Breast epithelium (tissue), 4 donors: ENCODE data around the gene SETD2. TPM values are rescaled to one million over a fixed set of nuclear protein-coding genes. Genes with fewer than 3 reads are reported as not detected.
"Not testable (repeated sequence)": the region's sequence is repeated elsewhere in the genome, so short reads cannot be mapped to it uniquely, and the experiment has no call there.

Source experiments
- DNase-seq, 2 donors: peaks; one replicate each; pipeline ENCODE4 v3.0.0-alpha.2; 2019; ENCODE audit warnings: low spot score in 2 of 2
- H3K27ac ChIP-seq, 2 donors: fragments of 200-600 bp; sonication (generic) in 1 of 2; one replicate each; pipeline ENCODE4 v1.5.1; 2016 to 2019; ENCODE audit warnings: mild to moderate bottlenecking in 1 of 2
- H3K27me3 ChIP-seq, 2 donors: fragments of 200-600 bp; sonication (generic) in 1 of 2; one replicate each; pipeline versions ENCODE4 v1.5.1 to v1.6.0; 2017 to 2019; ENCODE audit warnings: control low read depth in 1 of 2, mild to moderate bottlenecking in 1 of 2
- H3K36me3 ChIP-seq: fragments of 200-600 bp; one replicate; pipeline ENCODE4 v1.5.1; 2019
- H3K4me1 ChIP-seq, 2 donors: fragments of 200-600 bp; sonication (generic); one replicate each; pipeline ENCODE4 v1.5.1; 2016 to 2019; ENCODE audit warnings: control low read depth in 1 of 2
- H3K4me3 ChIP-seq, 3 donors: fragments of 200-600 bp; sonication (generic); 1 replicate in 2 of 3; 2 replicates in 1 of 3; pipeline ENCODE4 v1.5.1; 2016 to 2019; ENCODE audit warnings: mild to moderate bottlenecking in 3 of 3, moderate library complexity in 2 of 3
- H3K9me3 ChIP-seq, 2 donors: fragments of 200-600 bp; sonication (generic) in 1 of 2; one replicate each; pipeline ENCODE4 v1.5.1; 2016 to 2019; ENCODE audit warnings: control low read depth in 1 of 2
- CTCF ChIP-seq, 3 donors: fragments of 450-650 bp; IDR thresholded peaks; one replicate each; pipeline ENCODE4 v1.5.1; 2016 to 2017; ENCODE audit warnings: antibody characterized with exemption in 3 of 3, mild to moderate bottlenecking in 3 of 3, moderate library complexity in 3 of 3
- POLR2A ChIP-seq: fragments of 450-650 bp; IDR thresholded peaks from one replicate; pipeline ENCODE4 v1.6.1; 2016; ENCODE audit warnings: antibody characterized with exemption, mild to moderate bottlenecking, moderate library complexity
- POLR2AphosphoS5 ChIP-seq, 3 donors: sonication (generic); formaldehyde crosslinking; IDR thresholded peaks; one replicate each; pipeline ENCODE4 v1.6.1; 2017; ENCODE audit warnings: antibody characterized with exemption in 3 of 3
- intact Hi-C: fragments of 100-400 bp; cut with DNase I; formaldehyde crosslinking; loops from one replicate; pipeline ENCODE4 v1.15.1; 2023; ENCODE audit warnings: low total_unique reads
- total RNA-seq, 3 donors: library from RNA; depleted of rRNA; stranded (reverse); fragments of >200 nt; gene quantifications; one replicate each; pipeline ENCODE4 v1.1.0, GENCODE V29; 2016

Gene SETD2
- total RNA-seq, 3 donors from 2014 or later: 59.8 to 87.8 (median 74.4) TPM

- H3K27ac ChIP-seq: no peak overlapping the region
- DNase-seq: no peak
- intact Hi-C loops: no loop called here
- TF ChIP-seq CTCF (IDR thresholded peaks at IDR 0.05) (no peak), POLR2AphosphoS5 (IDR thresholded peaks at IDR 0.05) (no peak)
- no peak overlapping the region for H3K4me3 ChIP-seq
- no peaks in the 10 kb centered on the region for H3K9me3 ChIP-seq
- no peaks in the 10 kb centered on the region for H3K4me1 ChIP-seq
- H3K27me3 ChIP-seq: no peaks in the 10 kb centered on the region
- H3K36me3 ChIP-seq: peaks cover 4% of the 10 kb centered on the region
Measured at GRCh38 chr3:47047673-47048072, 116.2 kb downstream of the SETD2 start.

- no peak for TF ChIP-seq CTCF (IDR thresholded peaks at IDR 0.05)
- TF ChIP-seq POLR2A: no peak
- no peak for TF ChIP-seq POLR2AphosphoS5 (IDR thresholded peaks at IDR 0.05)
Measured at GRCh38 chr3:47047069-47047468, 116.8 kb downstream of the SETD2 start.

GRCh38 chr3:47042231-47042791 is 121.6 kb downstream of the SETD2 start:
- TF ChIP-seq POLR2A (no peak), POLR2AphosphoS5 (IDR thresholded peaks at IDR 0.05) (no peak), CTCF (IDR thresholded peaks at IDR 0.05) (no peak)
- intact Hi-C loops: no loop called here
- H3K27ac ChIP-seq: no peak overlapping the region
- H3K27me3 ChIP-seq: no peaks in the 10 kb centered on the region
- peaks cover 4% of the 10 kb centered on the region for H3K36me3 ChIP-seq
- DNase-seq: no peak
- H3K4me3 ChIP-seq: no peak overlapping the region
- H3K9me3 ChIP-seq: no peaks in the 10 kb centered on the region
- H3K4me1 ChIP-seq: no peaks in the 10 kb centered on the region

More at GRCh38 chr3:47047069-47047468, 116.8 kb downstream of the SETD2 start:
- Histone ChIP-seq H3K27me3 (no peaks in the 10 kb centered on the region), H3K36me3 (peaks cover 4% of the 10 kb centered on the region), H3K4me3 (no peak overlapping the region), H3K9me3 (no peaks in the 10 kb centered on the region), H3K4me1 (no peaks in the 10 kb centered on the region), H3K27ac (no peak overlapping the region)
- intact Hi-C loops: no loop called here
- no peak for DNase-seq

GRCh38 chr3:47041114-47041513 is 122.8 kb downstream of the SETD2 start:
- Histone ChIP-seq H3K4me1 (no peaks in the 10 kb centered on the region), H3K9me3 (no peaks in the 10 kb centered on the region), H3K4me3 (no peak overlapping the region), H3K27ac (no peak overlapping the region), H3K27me3 (no peaks in the 10 kb centered on the region), H3K36me3 (peaks cover 4% of the 10 kb centered on the region)
- TF ChIP-seq POLR2A: no peak
- no peak for TF ChIP-seq CTCF (IDR thresholded peaks at IDR 0.05)
- no peak for TF ChIP-seq POLR2AphosphoS5 (IDR thresholded peaks at IDR 0.05)
- intact Hi-C loops: no loop called here
- DNase-seq: no peak

- DNase-seq, H3K27me3 ChIP-seq, H3K36me3 ChIP-seq, H3K27ac ChIP-seq, intact Hi-C loops, H3K4me1 ChIP-seq, H3K9me3 ChIP-seq, H3K4me3 ChIP-seq: not testable (repeated sequence)
Measured at GRCh38 chr3:47037302-47037701, 126.6 kb downstream of the SETD2 start.

- TF ChIP-seq POLR2AphosphoS5 (IDR thresholded peaks at IDR 0.05) (no peak), CTCF (IDR thresholded peaks at IDR 0.05) (no peak), POLR2A (no peak)
- DNase-seq: no peak
- no peak overlapping the region for H3K27ac ChIP-seq
- H3K36me3 ChIP-seq: no peaks in the 10 kb centered on the region
- peaks cover 0 to 4% of the 10 kb centered on the region in 2 donors for H3K4me1 ChIP-seq
- H3K9me3 ChIP-seq: no peaks in the 10 kb centered on the region
- no peaks in the 10 kb centered on the region for H3K27me3 ChIP-seq
- intact Hi-C loops: no loop called here
- H3K4me3 ChIP-seq: no peak overlapping the region
Measured at GRCh38 chr3:47036145-47036544, 127.8 kb downstream of the SETD2 start.
